Gastroesophageal sphincter (tissue), 3 donors: ENCODE data around the gene PCMT1.
"Not testable (repeated sequence)": the region's sequence is repeated elsewhere in the genome, so short reads cannot be mapped to it uniquely, and the experiment has no call there.

Experiments
- EP300 ChIP-seq: sonication (generic); formaldehyde crosslinking; IDR thresholded peaks from one replicate; pipeline ENCODE4 v1.6.1; 2017; ENCODE audit warnings: antibody characterized with exemption, mild to moderate bottlenecking
- POLR2A ChIP-seq, 2 donors: fragments of 450-650 bp; IDR thresholded peaks; one replicate each; pipeline ENCODE4 v1.6.1; 2017; ENCODE audit warnings: antibody characterized with exemption in 2 of 2, mild to moderate bottlenecking in 2 of 2, moderate library complexity in 1 of 2
- POLR2AphosphoS5 ChIP-seq: sonication (generic); formaldehyde crosslinking; IDR thresholded peaks from one replicate; pipeline ENCODE4 v1.6.1; 2017; ENCODE audit warnings: antibody characterized with exemption
- TF ChIP-seq, protein P1 (sequence below), 4 experiments: fragments of 200-600 bp in 2 of 4; fragments of 450-650 bp in 2 of 4; sonication (generic) in 1 of 4; IDR thresholded peaks; one replicate each; pipeline ENCODE4 v1.5.1; 2017 to 2019; ENCODE audit warnings: antibody characterized with exemption in 4 of 4, mild to moderate bottlenecking in 2 of 4, moderate library complexity in 2 of 4

DNA sequence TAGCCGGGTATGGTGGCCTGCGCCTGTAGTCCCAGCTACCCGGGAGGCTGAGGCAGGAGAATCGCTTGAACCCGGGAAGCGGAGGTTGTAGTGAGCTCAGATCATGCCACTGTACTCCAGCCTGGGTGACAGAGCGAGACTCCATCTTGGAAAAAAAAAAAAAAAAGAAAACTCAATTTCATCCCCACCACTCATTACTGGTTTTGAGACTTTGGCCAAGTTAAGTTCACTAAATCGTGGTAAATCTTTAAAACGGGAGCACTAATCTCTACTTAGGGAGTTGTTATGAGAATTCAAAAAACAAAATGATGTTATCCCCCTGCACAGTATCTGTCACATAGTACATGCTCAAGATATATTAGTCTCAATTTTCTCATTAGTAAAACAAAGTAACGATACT lies 4.3 kb upstream of the PCMT1 start:
- TF ChIP-seq, protein P1, sequence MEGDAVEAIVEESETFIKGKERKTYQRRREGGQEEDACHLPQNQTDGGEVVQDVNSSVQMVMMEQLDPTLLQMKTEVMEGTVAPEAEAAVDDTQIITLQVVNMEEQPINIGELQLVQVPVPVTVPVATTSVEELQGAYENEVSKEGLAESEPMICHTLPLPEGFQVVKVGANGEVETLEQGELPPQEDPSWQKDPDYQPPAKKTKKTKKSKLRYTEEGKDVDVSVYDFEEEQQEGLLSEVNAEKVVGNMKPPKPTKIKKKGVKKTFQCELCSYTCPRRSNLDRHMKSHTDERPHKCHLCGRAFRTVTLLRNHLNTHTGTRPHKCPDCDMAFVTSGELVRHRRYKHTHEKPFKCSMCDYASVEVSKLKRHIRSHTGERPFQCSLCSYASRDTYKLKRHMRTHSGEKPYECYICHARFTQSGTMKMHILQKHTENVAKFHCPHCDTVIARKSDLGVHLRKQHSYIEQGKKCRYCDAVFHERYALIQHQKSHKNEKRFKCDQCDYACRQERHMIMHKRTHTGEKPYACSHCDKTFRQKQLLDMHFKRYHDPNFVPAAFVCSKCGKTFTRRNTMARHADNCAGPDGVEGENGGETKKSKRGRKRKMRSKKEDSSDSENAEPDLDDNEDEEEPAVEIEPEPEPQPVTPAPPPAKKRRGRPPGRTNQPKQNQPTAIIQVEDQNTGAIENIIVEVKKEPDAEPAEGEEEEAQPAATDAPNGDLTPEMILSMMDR (IDR thresholded peaks at IDR 0.05): not testable (repeated sequence)
- not testable (repeated sequence) for TF ChIP-seq POLR2A (IDR thresholded peaks at IDR 0.05); POLR2AphosphoS5; EP300
